ENCODE data around the gene CSF3R.
"Not testable (repeated sequence)": the region's sequence is repeated elsewhere in the genome, so short reads cannot be mapped to it uniquely, and the experiment has no call there.

CSF3R gene

DNA sequence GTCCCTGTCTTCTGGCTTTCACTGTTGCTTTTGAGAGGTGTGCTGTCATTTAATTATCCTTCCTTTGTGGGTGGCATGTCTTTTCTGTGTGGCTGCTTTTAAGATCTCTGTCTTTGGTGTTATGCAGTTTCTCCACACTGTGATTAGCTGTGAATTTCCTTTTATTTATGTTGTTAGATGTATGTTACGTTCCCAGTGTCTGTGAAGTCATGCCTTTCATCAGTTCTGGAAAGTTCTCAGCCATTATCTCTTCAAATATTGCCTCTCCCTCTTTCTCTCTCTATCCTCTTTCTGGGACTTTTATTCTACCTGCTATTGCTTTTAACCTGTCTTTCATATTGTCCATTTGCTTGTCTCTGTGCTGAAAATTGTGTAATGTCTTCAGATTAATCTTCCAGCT, 21.0 kb upstream of the CSF3R start:
- no peak for DNase-seq (ENCODE audit: low read depth)
- no peak overlapping the region for H3K4me3 ChIP-seq (replicated peaks; ENCODE audit: low read depth, low read length)
- TF ChIP-seq, protein P1, sequence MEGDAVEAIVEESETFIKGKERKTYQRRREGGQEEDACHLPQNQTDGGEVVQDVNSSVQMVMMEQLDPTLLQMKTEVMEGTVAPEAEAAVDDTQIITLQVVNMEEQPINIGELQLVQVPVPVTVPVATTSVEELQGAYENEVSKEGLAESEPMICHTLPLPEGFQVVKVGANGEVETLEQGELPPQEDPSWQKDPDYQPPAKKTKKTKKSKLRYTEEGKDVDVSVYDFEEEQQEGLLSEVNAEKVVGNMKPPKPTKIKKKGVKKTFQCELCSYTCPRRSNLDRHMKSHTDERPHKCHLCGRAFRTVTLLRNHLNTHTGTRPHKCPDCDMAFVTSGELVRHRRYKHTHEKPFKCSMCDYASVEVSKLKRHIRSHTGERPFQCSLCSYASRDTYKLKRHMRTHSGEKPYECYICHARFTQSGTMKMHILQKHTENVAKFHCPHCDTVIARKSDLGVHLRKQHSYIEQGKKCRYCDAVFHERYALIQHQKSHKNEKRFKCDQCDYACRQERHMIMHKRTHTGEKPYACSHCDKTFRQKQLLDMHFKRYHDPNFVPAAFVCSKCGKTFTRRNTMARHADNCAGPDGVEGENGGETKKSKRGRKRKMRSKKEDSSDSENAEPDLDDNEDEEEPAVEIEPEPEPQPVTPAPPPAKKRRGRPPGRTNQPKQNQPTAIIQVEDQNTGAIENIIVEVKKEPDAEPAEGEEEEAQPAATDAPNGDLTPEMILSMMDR (IDR thresholded peaks at IDR 0.05; ENCODE audit: low read length, missing control alignments): no peak

DNA sequence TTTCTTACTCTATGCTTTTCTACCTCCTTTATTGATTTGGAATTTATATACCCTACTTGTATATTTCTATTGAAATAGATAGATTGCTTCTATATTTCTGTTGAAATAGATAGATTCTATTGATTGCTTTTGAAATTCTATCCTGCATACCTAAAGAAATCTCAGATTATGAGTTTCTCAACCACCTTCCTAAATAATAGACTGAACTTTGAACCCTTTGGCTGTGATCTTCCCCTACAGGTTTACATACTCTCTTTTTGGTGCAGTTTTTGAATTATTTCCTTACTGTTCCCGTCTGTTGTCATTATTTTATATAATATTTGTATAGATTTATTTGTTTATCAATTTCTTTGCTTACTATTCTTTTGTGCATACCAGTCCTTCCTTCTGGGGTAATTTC, 20.4 kb upstream of the CSF3R start:
- no peak overlapping the region for H3K4me3 ChIP-seq (replicated peaks; ENCODE audit: low read depth, low read length)
- no peak for DNase-seq (ENCODE audit: low read depth)
- TF ChIP-seq, protein P1 (IDR thresholded peaks at IDR 0.05; ENCODE audit: low read length, missing control alignments): no peak

DNA sequence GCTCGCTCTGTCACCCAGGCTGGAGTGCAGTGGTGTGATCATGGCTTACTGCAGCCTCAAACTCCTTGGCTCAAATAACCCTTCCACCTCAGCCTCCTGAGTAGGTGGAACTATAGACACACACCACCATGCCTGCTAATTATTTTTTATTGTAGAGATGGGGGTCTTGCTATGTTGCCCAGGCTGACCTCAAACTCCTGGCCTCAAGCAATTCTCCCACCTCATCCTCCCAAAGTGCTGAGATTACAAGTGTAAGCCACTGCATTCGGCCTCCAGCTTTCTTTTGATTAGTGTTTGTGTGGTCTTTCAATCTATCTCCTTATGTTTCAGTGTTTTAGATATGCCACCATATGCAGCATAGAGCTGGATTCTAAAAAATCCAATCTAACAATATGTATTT, 19.9 kb upstream of the CSF3R start:
- no peak for DNase-seq (ENCODE audit: low read depth)
- TF ChIP-seq, protein P1 (IDR thresholded peaks at IDR 0.05; ENCODE audit: low read length, missing control alignments): no peak
- H3K4me3 ChIP-seq (replicated peaks; ENCODE audit: low read depth, low read length): no peak overlapping the region

DNA sequence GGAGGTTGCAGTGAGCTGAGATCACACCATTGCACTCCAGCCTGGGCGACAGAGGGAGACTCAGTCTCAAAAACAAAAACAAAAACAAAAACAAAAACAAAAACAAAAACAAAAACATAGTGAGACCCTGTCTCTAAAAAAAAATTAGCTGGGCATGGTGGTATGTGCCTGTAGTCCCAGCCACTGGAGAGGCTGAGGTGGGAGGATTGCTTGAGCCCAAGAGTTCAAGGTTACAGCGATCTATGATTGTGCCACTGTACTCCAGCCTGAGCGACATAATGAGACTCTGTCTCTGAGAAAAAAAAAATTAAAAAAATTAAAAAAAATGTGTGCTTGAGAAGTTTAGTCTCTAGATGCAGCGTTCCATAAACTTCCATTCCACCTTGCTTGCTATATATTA, 19.2 kb upstream of the CSF3R start:
- H3K4me3 ChIP-seq (replicated peaks; ENCODE audit: low read depth, low read length); DNase-seq (ENCODE audit: low read depth): not testable (repeated sequence)

DNA sequence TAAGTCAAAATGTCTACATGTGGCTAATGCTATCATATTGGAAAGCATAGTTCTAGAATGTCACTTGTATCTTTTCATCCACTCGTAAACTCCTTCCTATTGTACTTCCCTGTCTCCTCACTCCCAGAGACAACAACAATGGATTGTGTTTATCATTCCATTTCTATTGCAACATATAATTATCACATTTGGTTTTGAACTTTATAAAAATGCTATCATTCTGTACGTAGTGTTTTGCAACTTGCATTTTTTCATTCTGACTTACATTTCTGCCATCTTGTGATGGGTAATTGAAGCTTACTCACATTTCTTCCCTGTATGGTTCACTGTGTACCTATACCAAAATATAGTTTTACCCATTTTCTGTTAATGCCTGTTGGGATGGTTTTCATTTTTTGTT, 14.5 kb upstream of the CSF3R start:
- DNase-seq (ENCODE audit: low read depth): no peak
- TF ChIP-seq, protein P1 (IDR thresholded peaks at IDR 0.05; ENCODE audit: low read length, missing control alignments): no peak
- no peak overlapping the region for H3K4me3 ChIP-seq (replicated peaks; ENCODE audit: low read depth, low read length)

DNA sequence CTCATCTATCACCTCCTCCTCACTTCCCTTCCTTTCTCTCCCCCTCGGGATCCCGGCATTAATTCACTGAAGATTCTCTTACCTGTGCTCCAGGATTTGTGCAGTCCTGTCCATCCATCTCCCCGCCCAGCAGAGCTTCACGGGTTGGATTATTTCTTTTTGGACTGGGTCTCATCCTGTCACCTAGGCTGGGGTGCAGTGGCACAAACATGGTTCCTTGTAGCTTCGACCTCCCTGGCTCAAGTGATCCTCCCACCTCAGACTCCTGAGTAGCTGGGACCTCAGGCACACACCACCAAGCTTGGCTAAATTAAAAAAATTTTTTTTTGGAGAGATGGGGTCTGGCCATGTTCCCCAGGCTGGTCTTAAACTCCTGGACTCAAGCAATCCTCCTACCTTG, 12.3 kb upstream of the CSF3R start:
- DNase-seq (ENCODE audit: low read depth): no peak
- TF ChIP-seq, protein P1 (IDR thresholded peaks at IDR 0.05; ENCODE audit: low read length, missing control alignments): no peak
- no peak overlapping the region for H3K4me3 ChIP-seq (replicated peaks; ENCODE audit: low read depth, low read length)

DNA sequence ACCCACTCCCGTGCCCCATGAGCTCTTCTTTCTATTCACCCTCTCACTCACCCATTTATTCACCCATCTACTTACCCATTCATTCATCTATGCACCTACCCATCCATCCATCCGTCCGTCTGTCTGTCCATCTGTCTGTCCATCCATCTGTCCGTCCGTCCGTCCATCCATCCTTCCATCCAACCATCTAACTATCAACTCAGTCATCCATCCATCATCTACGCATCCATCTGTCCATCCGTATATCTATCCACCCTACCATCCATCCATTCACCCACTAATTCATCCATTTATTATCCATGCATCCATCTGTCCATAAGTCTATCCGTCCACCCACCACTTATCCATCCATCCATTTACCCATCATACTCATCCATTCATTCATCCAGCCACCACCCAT, 10.8 kb upstream of the CSF3R start:
- no peak for DNase-seq (ENCODE audit: low read depth)
- TF ChIP-seq, protein P1 (IDR thresholded peaks at IDR 0.05; ENCODE audit: low read length, missing control alignments): no peak
- H3K4me3 ChIP-seq (replicated peaks; ENCODE audit: low read depth, low read length): no peak overlapping the region

DNA sequence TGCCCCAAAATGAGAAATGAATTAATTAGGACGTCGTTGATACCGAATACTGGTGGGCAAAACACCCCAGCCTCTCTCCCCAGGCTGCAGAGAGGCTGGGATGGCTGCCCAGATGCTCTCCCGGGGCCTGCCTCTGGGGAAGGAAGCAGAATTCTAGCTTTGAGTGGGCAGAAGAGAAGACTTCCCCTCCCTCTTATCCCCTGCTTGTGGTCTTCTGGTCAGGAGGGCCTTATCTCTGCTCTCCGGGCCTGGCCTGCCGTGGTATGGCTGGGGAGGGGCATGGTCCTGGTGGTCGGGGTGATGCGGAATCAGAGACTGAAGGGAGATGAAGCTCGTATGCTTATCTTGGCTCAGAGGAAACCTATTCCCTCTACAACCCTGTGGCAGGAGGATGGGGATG, 9.8 kb upstream of the CSF3R start:
- DNase-seq (ENCODE audit: low read depth): no peak
- TF ChIP-seq, protein P1 (IDR thresholded peaks at IDR 0.05; ENCODE audit: low read length, missing control alignments): no peak
- H3K4me3 ChIP-seq (replicated peaks; ENCODE audit: low read depth, low read length): no peak overlapping the region

DNA sequence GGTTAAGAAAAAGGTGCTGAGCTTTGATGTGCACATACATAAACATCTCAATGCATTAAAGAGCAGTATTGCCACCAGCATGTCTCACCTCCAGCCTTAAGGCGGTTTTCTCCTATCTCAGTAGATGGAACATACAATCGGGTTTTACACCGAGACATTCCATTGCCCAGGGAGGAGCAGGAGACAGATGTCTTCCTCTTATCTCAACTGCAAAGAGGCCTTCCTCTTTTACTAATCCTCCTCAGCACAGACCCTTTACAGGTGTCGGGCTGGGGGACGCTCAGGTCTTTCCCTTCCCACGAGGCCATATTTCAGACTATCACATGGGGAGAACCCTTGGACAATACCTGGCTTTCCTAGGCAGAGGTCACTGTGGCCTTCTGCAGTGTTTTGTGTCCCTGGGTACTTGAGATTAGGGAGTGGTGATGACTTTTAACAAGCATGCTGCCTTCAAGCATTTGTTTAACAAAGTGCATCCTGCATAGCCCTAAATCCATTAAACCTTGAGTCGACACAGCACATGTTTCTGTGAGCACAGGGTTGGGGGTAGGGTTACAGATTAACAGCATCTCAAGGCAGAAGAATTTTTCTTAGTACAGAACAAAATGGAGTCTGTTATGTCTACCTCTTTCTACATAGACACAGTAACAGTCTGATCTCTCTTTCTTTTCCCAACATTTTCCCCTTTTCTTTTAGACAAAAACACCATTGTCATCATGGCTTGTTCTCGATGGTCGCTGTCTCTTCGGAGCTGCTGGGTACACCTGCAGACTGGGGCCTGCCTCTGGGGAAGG, 6.7 kb upstream of the CSF3R start:
- not testable (repeated sequence) for H3K4me3 ChIP-seq (replicated peaks; ENCODE audit: low read depth, low read length)

More for the DNA sequence above, 6.7 kb upstream of the CSF3R start:
- not testable (repeated sequence) for DNase-seq (ENCODE audit: low read depth)

All from fibroblast of pulmonary artery (primary cell).